Measurements from ENCODE around the gene SLC30A1.
"Not testable (repeated sequence)": the region's sequence is repeated elsewhere in the genome, so short reads cannot be mapped to it uniquely, and the experiment has no call there.

The SLC30A1 gene

DNA sequence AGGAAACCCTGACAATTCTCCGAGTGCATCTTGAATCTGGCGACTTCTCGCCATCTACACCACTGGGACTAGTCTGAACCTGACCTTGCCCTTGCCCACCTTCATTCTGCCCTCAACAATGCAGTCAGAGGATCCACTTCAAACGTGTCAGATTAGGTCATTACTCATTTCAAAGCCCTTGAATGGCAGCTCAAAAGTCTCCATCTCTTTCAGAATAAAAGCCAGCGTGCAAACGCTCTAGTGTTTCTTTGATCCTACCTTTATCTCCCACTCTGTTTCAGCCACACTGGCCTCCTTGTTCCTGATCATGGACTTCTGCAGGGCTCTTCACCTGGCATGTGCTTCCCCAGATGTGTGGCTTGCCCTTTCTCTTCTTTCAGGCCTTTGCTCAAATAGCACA lies 31.3 kb downstream of the SLC30A1 start:
- H3K36me3 ChIP-seq (ENCODE audit: control insufficient read depth in 1 of 2, insufficient read depth in 2 of 2, low read length in 2 of 2), result no peaks in the 10 kb centered on the region
- H3K27me3 ChIP-seq (ENCODE audit: control insufficient read depth in 1 of 2, insufficient read depth in 2 of 2, low read length in 2 of 2), result no peaks in the 10 kb centered on the region
- H3K9me3 ChIP-seq (ENCODE audit: control insufficient read depth in 1 of 2, low read length in 2 of 2), result no peaks in the 10 kb centered on the region
- peaks cover 14 to 16% of the 10 kb centered on the region in 2 donors for H3K4me1 ChIP-seq (ENCODE audit: control insufficient read depth in 1 of 2, insufficient read depth in 2 of 2, low read length in 2 of 2)
- H3K9ac ChIP-seq (ENCODE audit: low read depth in 1 of 2, low read length in 2 of 2), result no peak overlapping the region
- no peak overlapping the region for H3K27ac ChIP-seq (ENCODE audit: low read depth, low read length)
- no peak overlapping the region for H3K4me3 ChIP-seq (ENCODE audit: low read depth in 1 of 2, low read length in 2 of 2)

DNA sequence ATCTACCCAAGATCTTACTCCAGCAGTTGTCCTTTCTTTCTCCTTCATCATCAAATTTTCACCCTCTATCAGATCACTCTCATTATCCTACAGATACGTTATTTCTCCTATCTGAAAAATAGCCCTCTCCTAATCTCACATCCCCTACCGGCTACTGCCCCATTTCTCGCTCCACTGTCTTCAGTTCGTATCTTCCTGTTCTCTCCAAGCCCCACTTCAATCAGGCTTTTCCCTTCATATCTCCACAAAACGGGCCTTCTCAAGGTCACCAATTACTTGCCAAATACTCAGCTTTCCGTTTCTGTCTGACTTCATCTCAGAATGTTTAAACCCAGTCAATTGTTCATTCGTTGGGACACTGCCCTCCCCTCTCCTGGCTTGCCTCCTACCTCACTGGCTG lies 32.4 kb downstream of the SLC30A1 start:
- no peaks in the 10 kb centered on the region for H3K9me3 ChIP-seq (ENCODE audit: control insufficient read depth in 1 of 2, low read length in 2 of 2)
- H3K27me3 ChIP-seq (ENCODE audit: control insufficient read depth in 1 of 2, insufficient read depth in 2 of 2, low read length in 2 of 2), result no peaks in the 10 kb centered on the region
- H3K27ac ChIP-seq (ENCODE audit: low read depth, low read length), result no peak overlapping the region
- no peak overlapping the region for H3K4me3 ChIP-seq (ENCODE audit: low read depth in 1 of 2, low read length in 2 of 2)
- no peak overlapping the region for H3K9ac ChIP-seq (ENCODE audit: low read depth in 1 of 2, low read length in 2 of 2)
- no peaks in the 10 kb centered on the region for H3K36me3 ChIP-seq (ENCODE audit: control insufficient read depth in 1 of 2, insufficient read depth in 2 of 2, low read length in 2 of 2)
- peaks cover 22 to 27% of the 10 kb centered on the region in 2 donors for H3K4me1 ChIP-seq (ENCODE audit: control insufficient read depth in 1 of 2, insufficient read depth in 2 of 2, low read length in 2 of 2)

DNA sequence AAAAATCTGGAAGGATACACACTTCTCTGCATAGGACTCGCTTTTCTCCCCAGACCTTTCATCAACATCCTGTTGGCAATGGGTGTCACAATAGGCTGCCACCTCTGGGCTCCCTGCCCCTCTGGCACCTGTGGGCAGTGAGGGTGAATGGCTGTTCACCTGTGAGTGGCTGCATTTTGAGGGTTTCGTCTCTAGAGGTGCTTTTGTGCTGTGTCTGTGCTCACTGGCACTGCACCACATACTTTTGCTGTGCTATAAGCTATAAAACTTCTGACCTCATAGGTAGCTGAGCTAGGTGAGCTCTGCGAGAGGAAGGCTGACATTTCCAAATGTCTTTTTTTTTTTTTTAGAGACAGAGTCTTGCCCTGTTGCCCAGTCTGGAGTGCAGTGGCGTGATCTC lies 35.9 kb downstream of the SLC30A1 start:
- Histone ChIP-seq H3K27me3 (ENCODE audit: control insufficient read depth in 1 of 2, insufficient read depth in 2 of 2, low read length in 2 of 2) (no peaks in the 10 kb centered on the region), H3K9ac (ENCODE audit: low read depth in 1 of 2, low read length in 2 of 2) (no peak overlapping the region), H3K9me3 (ENCODE audit: control insufficient read depth in 1 of 2, low read length in 2 of 2) (no peaks in the 10 kb centered on the region), H3K27ac (ENCODE audit: low read depth, low read length) (no peak overlapping the region), H3K36me3 (ENCODE audit: control insufficient read depth in 1 of 2, insufficient read depth in 2 of 2, low read length in 2 of 2) (no peaks in the 10 kb centered on the region), H3K4me1 (ENCODE audit: control insufficient read depth in 1 of 2, insufficient read depth in 2 of 2, low read length in 2 of 2) (peaks cover 9 to 17% of the 10 kb centered on the region in 2 donors), H3K4me3 (ENCODE audit: low read depth in 1 of 2, low read length in 2 of 2) (no peak overlapping the region)

DNA sequence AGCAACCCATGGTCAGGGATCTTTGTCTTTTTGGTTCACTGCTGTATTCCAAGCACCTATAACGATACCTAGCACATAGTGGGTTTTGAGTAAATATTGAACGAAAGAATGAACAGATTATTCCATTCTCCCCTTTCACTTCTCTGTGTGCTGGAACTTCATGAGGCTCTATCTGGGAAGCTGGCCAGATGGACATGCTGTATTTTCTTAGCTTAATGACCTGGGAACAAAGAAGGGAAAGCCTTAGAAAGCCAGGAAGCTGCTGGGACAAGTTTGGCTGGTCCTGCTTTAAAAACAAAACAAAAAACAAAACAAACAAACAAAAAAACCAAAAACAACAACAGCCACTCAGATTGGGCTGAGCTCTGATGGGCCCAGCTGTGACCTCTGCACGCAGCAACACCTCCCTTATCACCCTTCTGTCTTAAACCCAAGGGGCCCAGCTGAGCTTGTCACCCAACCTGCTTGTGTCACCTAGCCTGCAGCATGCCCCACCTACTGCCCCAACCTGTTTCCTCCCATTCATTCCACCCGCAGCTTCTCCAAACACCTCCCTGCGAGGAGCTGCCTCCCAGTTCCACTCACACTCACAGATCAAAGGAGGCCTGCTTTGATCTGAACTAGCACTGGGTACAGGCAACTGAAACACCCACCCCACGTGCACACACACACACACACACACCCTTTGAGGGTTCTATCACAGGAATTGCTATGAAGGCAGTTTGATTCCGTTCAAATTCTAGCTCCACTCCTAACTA lies 37.1 kb downstream of the SLC30A1 start:
- Histone ChIP-seq H3K27ac (ENCODE audit: low read depth, low read length) (no peak overlapping the region), H3K27me3 (ENCODE audit: control insufficient read depth in 1 of 2, insufficient read depth in 2 of 2, low read length in 2 of 2) (no peaks in the 10 kb centered on the region), H3K4me1 (ENCODE audit: control insufficient read depth in 1 of 2, insufficient read depth in 2 of 2, low read length in 2 of 2) (peaks cover 8 to 17% of the 10 kb centered on the region in 2 donors), H3K36me3 (ENCODE audit: control insufficient read depth in 1 of 2, insufficient read depth in 2 of 2, low read length in 2 of 2) (no peaks in the 10 kb centered on the region), H3K9ac (ENCODE audit: low read depth in 1 of 2, low read length in 2 of 2) (no peak overlapping the region), H3K9me3 (ENCODE audit: control insufficient read depth in 1 of 2, low read length in 2 of 2) (no peaks in the 10 kb centered on the region), H3K4me3 (ENCODE audit: low read depth in 1 of 2, low read length in 2 of 2) (no peak overlapping the region)

DNA sequence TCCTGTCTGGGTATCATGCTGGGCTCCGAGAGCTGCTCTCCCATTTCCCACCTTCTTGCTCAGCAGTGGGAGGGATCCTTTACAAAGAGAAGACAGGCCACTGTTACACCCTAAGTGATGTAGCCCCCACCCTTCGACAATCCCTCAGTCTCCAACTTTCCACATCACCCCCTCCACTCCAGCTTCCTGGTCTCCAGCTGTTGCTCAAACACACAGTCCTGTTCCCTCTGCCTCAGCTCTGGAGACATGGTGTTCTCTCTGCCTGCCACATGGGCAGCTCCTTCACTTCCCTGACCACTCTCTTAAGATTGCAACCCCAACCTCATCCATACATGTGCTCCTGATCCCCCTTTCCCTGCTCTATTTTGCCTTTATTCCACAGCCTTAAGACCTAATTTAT lies 37.7 kb downstream of the SLC30A1 start:
- Histone ChIP-seq H3K27ac (ENCODE audit: low read depth, low read length) (no peak overlapping the region), H3K36me3 (ENCODE audit: control insufficient read depth in 1 of 2, insufficient read depth in 2 of 2, low read length in 2 of 2) (no peaks in the 10 kb centered on the region), H3K4me3 (ENCODE audit: low read depth in 1 of 2, low read length in 2 of 2) (no peak overlapping the region), H3K9ac (ENCODE audit: low read depth in 1 of 2, low read length in 2 of 2) (no peak overlapping the region), H3K9me3 (ENCODE audit: control insufficient read depth in 1 of 2, low read length in 2 of 2) (no peaks in the 10 kb centered on the region), H3K4me1 (ENCODE audit: control insufficient read depth in 1 of 2, insufficient read depth in 2 of 2, low read length in 2 of 2) (peaks cover 8 to 17% of the 10 kb centered on the region in 2 donors), H3K27me3 (ENCODE audit: control insufficient read depth in 1 of 2, insufficient read depth in 2 of 2, low read length in 2 of 2) (no peaks in the 10 kb centered on the region)

DNA sequence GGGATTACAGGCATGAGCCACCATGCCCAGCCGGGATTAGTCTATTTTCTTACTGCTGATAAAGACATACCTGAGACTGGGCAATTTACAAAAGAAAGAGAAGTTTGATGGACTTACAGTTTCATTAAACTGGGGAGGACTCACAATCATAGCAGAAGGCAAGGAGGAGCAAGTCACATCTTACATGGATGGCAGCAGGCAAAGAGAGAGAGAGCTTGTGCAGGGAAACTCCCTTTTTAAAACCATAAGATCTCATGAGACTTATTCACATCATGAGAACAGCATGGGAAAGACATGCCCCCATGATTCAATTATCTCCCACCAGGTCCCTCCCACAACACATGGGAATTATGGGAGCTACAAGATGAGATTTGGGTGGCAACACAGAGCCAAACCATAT lies 38.1 kb downstream of the SLC30A1 start:
- H3K9ac ChIP-seq (ENCODE audit: low read depth in 1 of 2, low read length in 2 of 2); H3K36me3 ChIP-seq (ENCODE audit: control insufficient read depth in 1 of 2, insufficient read depth in 2 of 2, low read length in 2 of 2); H3K4me3 ChIP-seq (ENCODE audit: low read depth in 1 of 2, low read length in 2 of 2); H3K9me3 ChIP-seq (ENCODE audit: control insufficient read depth in 1 of 2, low read length in 2 of 2); H3K27me3 ChIP-seq (ENCODE audit: control insufficient read depth in 1 of 2, insufficient read depth in 2 of 2, low read length in 2 of 2); H3K27ac ChIP-seq (ENCODE audit: low read depth, low read length): not testable (repeated sequence)
- peaks cover 8 to 17% of the 10 kb centered on the region in 2 donors for H3K4me1 ChIP-seq (ENCODE audit: control insufficient read depth in 1 of 2, insufficient read depth in 2 of 2, low read length in 2 of 2)

DNA sequence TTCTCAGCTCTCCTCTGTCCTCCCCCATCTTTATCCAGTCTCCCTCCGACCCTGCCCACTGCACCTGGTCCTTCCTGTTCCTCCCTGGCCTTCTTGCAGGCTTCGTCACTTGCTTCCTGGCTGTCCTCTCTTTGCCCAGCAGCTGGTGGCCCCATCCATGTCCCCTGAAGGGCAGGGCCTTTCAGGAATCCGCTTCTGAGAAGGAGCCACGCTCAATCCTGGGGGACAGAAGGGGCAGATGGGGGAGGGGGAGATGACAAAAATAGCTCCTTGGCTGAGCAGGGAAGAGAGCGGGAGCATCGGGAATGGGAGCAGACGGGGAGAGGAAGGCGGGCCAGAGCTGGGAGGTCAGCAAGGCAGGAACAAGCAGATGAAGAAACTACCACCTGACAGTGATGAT lies 40.7 kb downstream of the SLC30A1 start:
- Histone ChIP-seq H3K4me1 (ENCODE audit: control insufficient read depth in 1 of 2, insufficient read depth in 2 of 2, low read length in 2 of 2) (peaks cover 8 to 17% of the 10 kb centered on the region in 2 donors), H3K27me3 (ENCODE audit: control insufficient read depth in 1 of 2, insufficient read depth in 2 of 2, low read length in 2 of 2) (no peaks in the 10 kb centered on the region), H3K4me3 (ENCODE audit: low read depth in 1 of 2, low read length in 2 of 2) (no peak overlapping the region), H3K27ac (ENCODE audit: low read depth, low read length) (no peak overlapping the region), H3K9me3 (ENCODE audit: control insufficient read depth in 1 of 2, low read length in 2 of 2) (no peaks in the 10 kb centered on the region), H3K36me3 (ENCODE audit: control insufficient read depth in 1 of 2, insufficient read depth in 2 of 2, low read length in 2 of 2) (no peaks in the 10 kb centered on the region), H3K9ac (ENCODE audit: low read depth in 1 of 2, low read length in 2 of 2) (no peak overlapping the region)

DNA sequence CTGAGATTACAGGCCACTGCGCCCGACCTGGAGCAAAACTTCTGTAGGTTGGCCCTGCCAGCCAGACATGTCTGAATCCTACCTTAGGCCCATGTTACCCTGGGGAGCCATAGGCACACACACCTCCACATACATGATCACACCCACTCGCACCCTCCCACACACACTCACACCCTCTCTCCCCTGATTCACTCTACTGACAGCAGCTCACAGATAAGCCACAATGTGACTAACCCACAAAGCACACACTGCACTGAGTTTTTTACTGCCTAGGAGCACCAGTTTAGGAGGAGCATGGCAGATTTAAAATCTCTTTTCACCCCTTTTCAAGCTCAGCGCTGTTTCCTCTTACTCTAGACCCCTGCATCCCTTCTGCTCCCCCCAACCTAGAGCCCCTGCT lies 41.7 kb downstream of the SLC30A1 start:
- Histone ChIP-seq H3K4me1 (ENCODE audit: control insufficient read depth in 1 of 2, insufficient read depth in 2 of 2, low read length in 2 of 2) (peaks cover 5 to 9% of the 10 kb centered on the region in 2 donors), H3K9ac (ENCODE audit: low read depth in 1 of 2, low read length in 2 of 2) (no peak overlapping the region), H3K27me3 (ENCODE audit: control insufficient read depth in 1 of 2, insufficient read depth in 2 of 2, low read length in 2 of 2) (no peaks in the 10 kb centered on the region), H3K36me3 (ENCODE audit: control insufficient read depth in 1 of 2, insufficient read depth in 2 of 2, low read length in 2 of 2) (no peaks in the 10 kb centered on the region), H3K27ac (ENCODE audit: low read depth, low read length) (no peak overlapping the region), H3K4me3 (ENCODE audit: low read depth in 1 of 2, low read length in 2 of 2) (no peak overlapping the region), H3K9me3 (ENCODE audit: control insufficient read depth in 1 of 2, low read length in 2 of 2) (no peaks in the 10 kb centered on the region)

DNA sequence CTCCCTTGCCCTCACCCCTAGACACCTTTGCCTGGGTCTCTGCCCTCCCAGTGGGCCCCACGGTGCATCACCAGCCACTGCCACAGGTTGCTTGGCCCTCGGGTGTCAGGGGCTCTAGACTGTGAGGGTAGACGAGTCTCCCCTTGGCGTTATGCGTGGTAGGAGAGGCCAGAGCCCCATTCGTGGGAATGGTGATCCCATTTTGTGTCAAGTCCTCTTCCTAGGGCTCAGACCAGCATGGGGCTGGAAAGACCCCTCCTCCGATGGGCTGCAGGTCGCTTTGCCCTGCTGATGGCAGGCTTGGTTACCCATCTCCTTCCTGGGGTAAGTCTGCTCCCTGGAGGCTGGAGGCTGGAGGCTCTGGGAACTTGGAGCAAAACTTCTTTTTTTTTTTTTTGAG lies 42.4 kb downstream of the SLC30A1 start:
- Histone ChIP-seq H3K36me3 (ENCODE audit: control insufficient read depth in 1 of 2, insufficient read depth in 2 of 2, low read length in 2 of 2) (no peaks in the 10 kb centered on the region), H3K4me1 (ENCODE audit: control insufficient read depth in 1 of 2, insufficient read depth in 2 of 2, low read length in 2 of 2) (peaks cover 0 to 3% of the 10 kb centered on the region in 2 donors), H3K9ac (ENCODE audit: low read depth in 1 of 2, low read length in 2 of 2) (no peak overlapping the region), H3K9me3 (ENCODE audit: control insufficient read depth in 1 of 2, low read length in 2 of 2) (no peaks in the 10 kb centered on the region), H3K4me3 (ENCODE audit: low read depth in 1 of 2, low read length in 2 of 2) (no peak overlapping the region), H3K27me3 (ENCODE audit: control insufficient read depth in 1 of 2, insufficient read depth in 2 of 2, low read length in 2 of 2) (no peaks in the 10 kb centered on the region), H3K27ac (ENCODE audit: low read depth, low read length) (no peak overlapping the region)

DNA sequence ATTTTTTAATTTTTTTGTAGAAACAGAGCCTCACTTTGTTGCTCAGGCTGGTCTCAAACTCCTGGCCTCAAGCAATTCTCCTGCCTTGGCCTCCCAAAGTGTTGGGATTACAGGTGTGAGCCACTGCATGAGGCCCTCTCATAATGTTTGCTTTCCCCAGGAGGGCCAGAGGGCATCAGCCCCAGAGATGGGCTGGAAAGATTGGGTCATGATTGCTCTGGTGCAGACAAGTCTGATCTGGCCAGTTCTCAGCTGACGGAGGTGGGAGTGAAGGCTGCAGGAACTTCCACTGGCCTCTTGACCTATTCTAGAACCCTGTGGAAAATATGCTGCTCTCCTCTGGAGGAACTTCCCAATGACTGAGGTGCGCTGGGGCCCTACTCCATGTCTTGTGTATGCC lies 43.6 kb downstream of the SLC30A1 start:
- H3K27me3 ChIP-seq (ENCODE audit: control insufficient read depth in 1 of 2, insufficient read depth in 2 of 2, low read length in 2 of 2), result no peaks in the 10 kb centered on the region
- H3K4me1 ChIP-seq (ENCODE audit: control insufficient read depth in 1 of 2, insufficient read depth in 2 of 2, low read length in 2 of 2), result no peaks in the 10 kb centered on the region
- H3K36me3 ChIP-seq (ENCODE audit: control insufficient read depth in 1 of 2, insufficient read depth in 2 of 2, low read length in 2 of 2), result no peaks in the 10 kb centered on the region
- H3K4me3 ChIP-seq (ENCODE audit: low read depth in 1 of 2, low read length in 2 of 2), result no peak overlapping the region
- no peak overlapping the region for H3K9ac ChIP-seq (ENCODE audit: low read depth in 1 of 2, low read length in 2 of 2)
- no peak overlapping the region for H3K27ac ChIP-seq (ENCODE audit: low read depth, low read length)
- no peaks in the 10 kb centered on the region for H3K9me3 ChIP-seq (ENCODE audit: control insufficient read depth in 1 of 2, low read length in 2 of 2)
